Heart left ventricle (tissue), 16 donors: ENCODE data around the gene ANKRD9. TPM values are rescaled to one million over a fixed set of nuclear protein-coding genes. Genes with fewer than 3 reads are reported as not detected.
A peak's percentile ranks its signal among the peaks of the same experiment; 100 is the strongest.

Experiments
- ATAC-seq, 4 donors: fragments of 200-7000 bp; cut with Tn5 transposase; one replicate each; pipeline ENCODE4 v1.9.1; 2020 to 2022; ENCODE audit warnings: moderate library complexity in 4 of 4, mild to moderate bottlenecking in 3 of 4, moderate number of reproducible peaks in 1 of 4
- DNase-seq, 5 donors: peaks; one replicate each; pipeline ENCODE4 v3.0.0-alpha.2; 2020
- H3K27ac ChIP-seq, 12 donors: fragments of 200-600 bp; sonication (generic) in 4 of 12; one replicate each; pipeline versions ENCODE4 v1.5.0 to v1.8.0; 2016 to 2022; ENCODE audit warnings: mild to moderate bottlenecking in 2 of 12
- H3K27me3 ChIP-seq, 9 donors: fragments of 200-600 bp; sonication (generic) in 2 of 9; one replicate each; pipeline versions ENCODE4 v1.5.1 to v1.8.0; 2016 to 2022; ENCODE audit warnings: mild to moderate bottlenecking in 3 of 9
- H3K36me3 ChIP-seq, 9 donors: fragments of 200-600 bp; sonication (generic) in 2 of 9; one replicate each; pipeline versions ENCODE4 v1.5.0 to v1.8.0; 2018 to 2022; ENCODE audit warnings: mild to moderate bottlenecking in 2 of 9
- H3K4me1 ChIP-seq, 12 donors: fragments of 200-600 bp; sonication (generic) in 4 of 12; one replicate each; pipeline versions ENCODE4 v1.5.0 to v1.8.0; 2016 to 2022; ENCODE audit warnings: mild to moderate bottlenecking in 3 of 12
- H3K4me3 ChIP-seq, 12 donors: fragments of 200-600 bp; sonication (generic) in 4 of 12; one replicate each; pipeline versions ENCODE4 v1.5.0 to v1.8.0; 2017 to 2022; ENCODE audit warnings: mild to moderate bottlenecking in 9 of 12, moderate library complexity in 4 of 12
- H3K9me3 ChIP-seq, 12 donors: fragments of 200-600 bp; sonication (generic) in 4 of 12; one replicate each; pipeline versions ENCODE4 v1.5.0 to v1.8.0; 2016 to 2022; ENCODE audit warnings: mild to moderate bottlenecking in 1 of 12
- CTCF ChIP-seq, 12 donors: fragments of 200-600 bp; sonication (generic) in 4 of 12; IDR thresholded peaks; one replicate each; pipeline versions ENCODE4 v1.5.0 to v1.8.0; 2018 to 2022; ENCODE audit warnings: antibody characterized with exemption in 12 of 12, mild to moderate bottlenecking in 5 of 12
- POLR2A ChIP-seq, 2 donors: fragments of 450-650 bp; IDR thresholded peaks; one replicate each; pipeline ENCODE4 v1.6.1; 2017; ENCODE audit warnings: antibody characterized with exemption in 2 of 2, mild to moderate bottlenecking in 2 of 2, moderate library complexity in 2 of 2
- WGBS, 4 donors: extraction: QIAGEN DNeasy Blood & Tissue Kit in 2 of 4; methylation state at CpG; one replicate each; pipeline versions ENCODE4 v1.1.5 to v1.1.7; 2013 to 2018; 5-methylcytosine and 5-hydroxymethylcytosine counted together
- intact Hi-C, 10 donors: fragments of 100-400 bp; cut with DNase I; formaldehyde crosslinking; loops; one replicate each; pipeline versions ENCODE4 v1.11.1 to v1.14.2; 2022
- long read RNA-seq, 3 donors: library from polyadenylated mRNA; unstranded; transcript quantifications; one replicate each; pipeline ENCODE4 v2.0.0, GENCODE V29; 2020 to 2021
- polyA plus RNA-seq, 2 donors: library from polyadenylated mRNA; stranded (reverse); fragments of 200-250 nt; gene quantifications; one replicate each; pipeline ENCODE4 v1.2.3, GENCODE V29; 2013
- total RNA-seq, 9 donors: library from RNA; depleted of rRNA in 2 of 9; stranded (reverse); fragments of >200 nt in 2 of 9; fragmentation: NEBNext Ultra II Directional in 3 of 9; extraction: Animal tissue kit (Norgen Biotek cat#: 25700) in 3 of 9; gene quantifications; one replicate each; pipeline versions ENCODE4 v1.1.0 to v1.2.4, GENCODE V29; 2016 to 2023
- donor health status: ischemic (EF 13 %, LVEDD 7.1; RV severe dilation, severe dysfunction).
- donor health status: healthy with polysubstance abuse.
- donor health status: DM: no; HTN: yes; CAD: no.
- donor health status: DM: no; HTN: no; CAD: no.
- donor health status: ischemic (EF 25% LVEDD 6.9; RV normal size, moderate dysfunction).
- donor health status: ischemic (EF 25% LVEDD 5.7; RV mildly dilated, moderate dysfunction).
- donor health status: healthy.
- donor health status: DM: yes; HTN: yes; CAD: no.
- donor health status: ischemic (EF 35%, LVEDD 5.7; RV mildly dilated, moderate dysfunction).
- donor health status: nonischemic (EF 11% LVEDD 7.7; RV severe dilation, severe dysfunction).
- donor health status: DM: yes; HTN: yes; CAD: no.
- donor health status: PGD.
- donor health status: ischemic (EF 29% LVEDD 5.4; RV normal size, mild dysfunction).
- donor health status: nonischemic (EF 23%, LVEDD 6.1; RV moderate dilation, normal function).

ANKRD9 gene
- total RNA-seq (100 to 1,000 TPM in 6 of 9 donors, 10 to 100 TPM in 3; 77.6 to 271 (median 141) TPM), polyA plus RNA-seq (10 to 100 TPM; 42.2 to 60.2 TPM)
- long read RNA-seq, donor 1, full-length matches to known transcripts = 444 of 529 reads
- long read RNA-seq, donor 1, partial matches to known transcripts = 1 of 529 reads
- long read RNA-seq, donor 1, other reads (novel, unspliced or antisense) = 84 of 529 reads
- long read RNA-seq, donor 2, transcript ANKRD9-203 (3 exons, 1,502 nt) = major isoform, 5 of 94 reads
- long read RNA-seq, donor 2, partial matches to known transcripts = 0 of 94 reads
- long read RNA-seq, donor 2, other reads (novel, unspliced or antisense) = 89 of 94 reads
- long read RNA-seq, donor 3, full-length matches to known transcripts = 293 of 358 reads
- long read RNA-seq, donor 3, partial matches to known transcripts = 23 of 358 reads
- long read RNA-seq, donor 3, other reads (novel, unspliced or antisense) = 42 of 358 reads

- Histone ChIP-seq H3K27me3 (no peaks in the 10 kb centered on the region), H3K27ac (peak within 1 kb of the TSS; percentile 88 to 100 (median 96)), H3K4me3 (peak within 1 kb of the TSS; percentile 47 to 90 (median 72)), H3K36me3 (peaks cover 0 to 19% (median 12%) of the 10 kb centered on the region in 9 donors), H3K9me3 (no peaks in the 10 kb centered on the region), H3K4me1 (peaks cover 0 to 42% (median 14%) of the 10 kb centered on the region in 12 donors)
- intact Hi-C loops = loop anchor here in 3 of 10 donors (10.0 kb wide), 2 partner anchors 145 to 185 kb away; partner anchors contain the start of genes CINP (in 3 of the 3) and TECPR2 (in 3 of the 3)
- 3 to 6% (median 5%) methylated on average over 50 to 91 of the region's 91 CpGs for WGBS, 4 donors
- TF ChIP-seq CTCF (IDR thresholded peaks at IDR 0.05) = peak in 3 of 12 donors; percentile 14 to 18 (median 17)
- TF ChIP-seq POLR2A (IDR thresholded peaks at IDR 0.05) = peak in 1 of 2 donors; percentile 60
- DNase-seq (peak; percentile 96 to 98 (median 97)), ATAC-seq (peak; percentile 68 to 83 (median 74))
Observed at GRCh38 chr14:102509746-102510615, at the start of gene ANKRD9. TSS of gene ANKRD9 (minus strand) at chr14:102509776. CDS start at chr14:102507889, 1,887 bp downstream.

GRCh38 chr14:102558556-102558955 is 49.0 kb upstream of the ANKRD9 start:
- Histone ChIP-seq H3K4me3 (no peak overlapping the region), H3K27me3 (no peaks in the 10 kb centered on the region), H3K36me3 (no peaks in the 10 kb centered on the region), H3K4me1 (peaks cover 0 to 12% (median 4%) of the 10 kb centered on the region in 12 donors), H3K9me3 (peaks cover 0 to 3% (median 0%) of the 10 kb centered on the region in 12 donors), H3K27ac (no peak overlapping the region)
- DNase-seq (peak in 2 of 5 donors; percentile 0 to 6), ATAC-seq (no peak)
- WGBS, 4 donors = 64 to 83% (median 72%) methylated on average over 4 of the region's 4 CpGs
- intact Hi-C loops = no loop called here
- no peak for TF ChIP-seq CTCF (IDR thresholded peaks at IDR 0.05)
- TF ChIP-seq POLR2A (IDR thresholded peaks at IDR 0.05) = no peak

GRCh38 chr14:102557434-102558226 is 48.1 kb upstream of the ANKRD9 start:
- ATAC-seq = no peak

More at GRCh38 chr14:102557434-102558226, 48.1 kb upstream of the ANKRD9 start:
- Histone ChIP-seq H3K9me3 (no peaks in the 10 kb centered on the region), H3K36me3 (no peaks in the 10 kb centered on the region), H3K4me1 (peaks cover 0 to 12% (median 4%) of the 10 kb centered on the region in 12 donors), H3K27ac (no peak overlapping the region), H3K4me3 (no peak overlapping the region), H3K27me3 (no peaks in the 10 kb centered on the region)
- intact Hi-C loops = no loop called here
- DNase-seq = peak in 1 of 5 donors; percentile 38
- TF ChIP-seq CTCF (IDR thresholded peaks at IDR 0.05) = no peak
- no peak for TF ChIP-seq POLR2A (IDR thresholded peaks at IDR 0.05)
- WGBS, 4 donors = 88 to 100% (median 91%) methylated on average over 6 to 12 of the region's 12 CpGs
